ENCODE measurements around the gene GSAP.

GRCh38 chr7:77313085-77313484 is 103.1 kb downstream of the GSAP start:
- no peak for TF ChIP-seq CTCF (IDR thresholded peaks at IDR 0.05)
- TF ChIP-seq EZH2 (IDR thresholded peaks at IDR 0.05; ENCODE audit: borderline replicate concordance, insufficient read depth, low read depth, low read length, poor library complexity, severe bottlenecking), result no peak

Measured in B cell (primary cell).